Gastroesophageal sphincter (tissue), 4 donors: ENCODE measurements around the gene CEACAM20. TPM values are rescaled to one million over a fixed set of nuclear protein-coding genes. Genes with fewer than 3 reads are reported as not detected.

Experiments used
- small RNA-seq, 4 donors: library from RNA; depleted of rRNA; stranded (forward); fragments of <200 nt; gene quantifications; one replicate each; pipeline ENCODE3, GENCODE V24; 2016
- total RNA-seq, 4 donors: library from RNA; depleted of rRNA; stranded (reverse); fragments of >200 nt; gene quantifications; one replicate each; pipeline ENCODE4 v1.1.0, GENCODE V29; 2016

Gene CEACAM20
- total RNA-seq, 4 donors from 2014 or later = not detected

Small RNA genes within 50 kb of the gene (small RNA-seq; reads per million reads assigned to genes)
- 0 reads per million in 4 donors for gene AC243964.1

Other genes with a start within 250 kb of the CEACAM20 start
- gene ZNF235, start 224.7 kb downstream of the CEACAM20 start, total RNA-seq = 10 to 100 TPM in 1 of 4 donors, 1 to 10 TPM in 3; 5.6 to 15.6 (median 7.9) TPM
- 10 to 100 TPM in 1 of 4 donors, 1 to 10 TPM in 3; 4.3 to 10.9 (median 5.1) TPM for gene ZNF112, start 173.0 kb downstream of the CEACAM20 start, total RNA-seq
- gene ZNF285, start 128.1 kb downstream of the CEACAM20 start, total RNA-seq = 1 to 10 TPM; 2.7 to 6.6 (median 4.3) TPM
- gene ZNF229, start 81.2 kb downstream of the CEACAM20 start, total RNA-seq = 1 to 10 TPM; 4.3 to 9.0 (median 5.3) TPM
- gene ZNF180, start 29.2 kb downstream of the CEACAM20 start, total RNA-seq = 10 to 100 TPM in 2 of 4 donors, 1 to 10 TPM in 2; 7.3 to 12.7 (median 9.3) TPM
- gene IGSF23, start 83.9 kb upstream of the CEACAM20 start, total RNA-seq = not detected
- gene PVR, start 114.2 kb upstream of the CEACAM20 start, total RNA-seq = 10 to 100 TPM; 27.1 to 58.5 (median 33.4) TPM
- 1 to 10 TPM in 3 of 4 donors, under 1 TPM in 1; 0.82 to 5.2 (median 3.5) TPM for gene CEACAM19, start 141.8 kb upstream of the CEACAM20 start, total RNA-seq
- not detected for gene CEACAM16, start 169.5 kb upstream of the CEACAM20 start, total RNA-seq
- gene BCL3, start 219.0 kb upstream of the CEACAM20 start, total RNA-seq = 10 to 100 TPM; 13.2 to 37.7 (median 16.4) TPM
- 1 to 10 TPM in 1 of 4 donors, under 1 TPM in 1, not detected in 2; 0.93 to 1.0 TPM for gene CBLC, start 248.2 kb upstream of the CEACAM20 start, total RNA-seq